ENCODE measurements around the gene TTC34. TPM values are rescaled to one million over a fixed set of nuclear protein-coding genes. Genes with fewer than 3 reads are reported as not detected.

TTC34 gene
- total RNA-seq, 2 experiments from 2014 or later = 1.1 TPM

- Mint-ChIP-seq H3K27me3 (peaks cover 3% of the 10 kb centered on the region), H3K9me3 (ENCODE audit: low read depth) (no peaks in the 10 kb centered on the region), H3K4me3 (no peak overlapping the region), H3K27ac (no peak overlapping the region), H3K36me3 (no peaks in the 10 kb centered on the region), H3K4me1 (no peaks in the 10 kb centered on the region)
- CTCF ChIA-PET = no interaction called here
- DNase-seq (no peak), ATAC-seq (no peak)
Measured at GRCh38 chr1:2596530-2597333, 204.8 kb downstream of the TTC34 start.

- H3K4me3 Mint-ChIP-seq = no peak overlapping the region
- no peaks in the 10 kb centered on the region for H3K4me1 Mint-ChIP-seq
- H3K27me3 Mint-ChIP-seq = no peaks in the 10 kb centered on the region
- no peak for ATAC-seq
- no peaks in the 10 kb centered on the region for H3K36me3 Mint-ChIP-seq
- no peak for DNase-seq
- no peak overlapping the region for H3K27ac Mint-ChIP-seq
- no peaks in the 10 kb centered on the region for H3K9me3 Mint-ChIP-seq (ENCODE audit: low read depth)
- CTCF ChIA-PET = no interaction called here
Measured at GRCh38 chr1:2595812-2596529, 205.5 kb downstream of the TTC34 start.

GRCh38 chr1:2595261-2595811 is 206.2 kb downstream of the TTC34 start:
- H3K4me3 Mint-ChIP-seq = no peak overlapping the region
- ATAC-seq = no peak
- H3K4me1 Mint-ChIP-seq = no peaks in the 10 kb centered on the region
- H3K36me3 Mint-ChIP-seq = no peaks in the 10 kb centered on the region
- no peaks in the 10 kb centered on the region for H3K9me3 Mint-ChIP-seq (ENCODE audit: low read depth)
- CTCF ChIA-PET = no interaction called here
- no peaks in the 10 kb centered on the region for H3K27me3 Mint-ChIP-seq
- no peak overlapping the region for H3K27ac Mint-ChIP-seq
- no peak for DNase-seq

GRCh38 chr1:2594641-2595131 is 206.8 kb downstream of the TTC34 start:
- Mint-ChIP-seq H3K4me3 (no peak overlapping the region), H3K36me3 (no peaks in the 10 kb centered on the region), H3K9me3 (ENCODE audit: low read depth) (no peaks in the 10 kb centered on the region), H3K4me1 (no peaks in the 10 kb centered on the region), H3K27me3 (no peaks in the 10 kb centered on the region), H3K27ac (no peak overlapping the region)
- no peak for ATAC-seq
- CTCF ChIA-PET = no interaction called here
- DNase-seq = no peak

- CTCF ChIA-PET = no interaction called here
- DNase-seq (no peak), ATAC-seq (no peak)
- Mint-ChIP-seq H3K27ac (no peak overlapping the region), H3K9me3 (ENCODE audit: low read depth) (no peaks in the 10 kb centered on the region), H3K4me3 (no peak overlapping the region), H3K36me3 (no peaks in the 10 kb centered on the region), H3K27me3 (no peaks in the 10 kb centered on the region), H3K4me1 (no peaks in the 10 kb centered on the region)
Measured at GRCh38 chr1:2594001-2594640, 207.4 kb downstream of the TTC34 start.

GRCh38 chr1:2593251-2593878 is 208.1 kb downstream of the TTC34 start:
- Mint-ChIP-seq H3K9me3 (ENCODE audit: low read depth) (no peaks in the 10 kb centered on the region), H3K27me3 (no peaks in the 10 kb centered on the region), H3K4me1 (no peaks in the 10 kb centered on the region), H3K36me3 (no peaks in the 10 kb centered on the region), H3K27ac (no peak overlapping the region), H3K4me3 (no peak overlapping the region)
- no peak for ATAC-seq
- CTCF ChIA-PET = no interaction called here
- no peak for DNase-seq

GRCh38 chr1:2592672-2593071 is 208.8 kb downstream of the TTC34 start:
- H3K36me3 Mint-ChIP-seq = no peaks in the 10 kb centered on the region
- H3K27me3 Mint-ChIP-seq = no peaks in the 10 kb centered on the region
- CTCF ChIA-PET = no interaction called here
- ATAC-seq (no peak), DNase-seq (no peak)
- H3K4me1 Mint-ChIP-seq = no peaks in the 10 kb centered on the region
- H3K4me3 Mint-ChIP-seq = no peak overlapping the region
- no peak overlapping the region for H3K27ac Mint-ChIP-seq
- no peaks in the 10 kb centered on the region for H3K9me3 Mint-ChIP-seq (ENCODE audit: low read depth)

GRCh38 chr1:2591581-2592261 is 209.8 kb downstream of the TTC34 start:
- no peak for ATAC-seq
- no peaks in the 10 kb centered on the region for H3K9me3 Mint-ChIP-seq (ENCODE audit: low read depth)
- no peaks in the 10 kb centered on the region for H3K36me3 Mint-ChIP-seq
- peaks cover 4% of the 10 kb centered on the region for H3K4me1 Mint-ChIP-seq
- no peak overlapping the region for H3K27ac Mint-ChIP-seq
- H3K4me3 Mint-ChIP-seq = no peak overlapping the region
- DNase-seq = no peak
- no peaks in the 10 kb centered on the region for H3K27me3 Mint-ChIP-seq
- CTCF ChIA-PET = no interaction called here

- Mint-ChIP-seq H3K36me3 (no peaks in the 10 kb centered on the region), H3K27me3 (no peaks in the 10 kb centered on the region), H3K4me1 (peaks cover 4% of the 10 kb centered on the region), H3K4me3 (no peak overlapping the region), H3K9me3 (ENCODE audit: low read depth) (no peaks in the 10 kb centered on the region), H3K27ac (no peak overlapping the region)
- CTCF ChIA-PET = no interaction called here
- ATAC-seq = no peak
- DNase-seq = no peak
Measured at GRCh38 chr1:2591233-2591580, 210.3 kb downstream of the TTC34 start.

GRCh38 chr1:2590233-2591141 is 211.0 kb downstream of the TTC34 start:
- Mint-ChIP-seq H3K4me3 (no peak overlapping the region), H3K27ac (no peak overlapping the region), H3K9me3 (ENCODE audit: low read depth) (no peaks in the 10 kb centered on the region), H3K36me3 (no peaks in the 10 kb centered on the region), H3K27me3 (no peaks in the 10 kb centered on the region), H3K4me1 (peaks cover 4% of the 10 kb centered on the region)
- DNase-seq (no peak), ATAC-seq (no peak)
- CTCF ChIA-PET = no interaction called here

GRCh38 chr1:2589431-2590232 is 211.9 kb downstream of the TTC34 start:
- H3K9me3 Mint-ChIP-seq (ENCODE audit: low read depth) = no peaks in the 10 kb centered on the region
- no peak overlapping the region for H3K4me3 Mint-ChIP-seq
- CTCF ChIA-PET = no interaction called here
- ATAC-seq (no peak), DNase-seq (no peak)
- H3K27ac Mint-ChIP-seq = no peak overlapping the region
- no peaks in the 10 kb centered on the region for H3K36me3 Mint-ChIP-seq
- peaks cover 11% of the 10 kb centered on the region for H3K4me1 Mint-ChIP-seq
- no peaks in the 10 kb centered on the region for H3K27me3 Mint-ChIP-seq

Measured in activated CD8-positive, alpha-beta memory T cell treated with anti-CD3 and anti-CD28 coated beads, Interleukin-2, amount 10 ng/mL, durations not matched to agents 7 days and 5 days (primary cell).